ENCODE measurements around the gene CSF3R. TPM values are rescaled to one million over a fixed set of nuclear protein-coding genes. Genes with fewer than 3 reads are reported as not detected.

CSF3R gene
- total and polyA plus RNA-seq, 2 experiments from 2014 or later: 19.7 to 22.3 TPM

DNA sequence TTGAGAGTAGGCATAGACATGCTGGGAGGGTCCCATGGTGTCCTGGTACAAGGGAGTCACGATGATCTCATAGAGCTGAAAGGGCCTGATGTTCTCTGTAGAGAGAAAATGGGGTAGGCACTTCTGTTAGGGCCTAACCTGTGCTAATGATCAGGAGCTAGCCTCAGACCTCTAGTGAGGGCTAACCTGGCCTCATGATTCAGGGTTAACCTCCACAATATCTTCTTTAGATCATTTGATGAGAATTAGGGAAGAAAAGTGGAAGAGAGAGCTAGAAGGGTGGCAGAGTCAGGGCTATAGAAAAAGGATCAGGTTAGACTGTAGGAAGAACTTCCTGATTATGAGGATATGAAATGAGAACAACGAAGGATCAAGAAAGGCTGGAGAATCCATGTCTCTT lies 13.6 kb downstream of the CSF3R start:
- no peaks in the 10 kb centered on the region for H3K79me2 ChIP-seq
- no peak overlapping the region for H2AFZ ChIP-seq
- DNase-seq (ENCODE audit: low spot score): no peak
- no peak overlapping the region for H3K27ac ChIP-seq
- peaks cover 14% of the 10 kb centered on the region for H3K4me1 ChIP-seq (ENCODE audit: insufficient read depth)
- no peak overlapping the region for H3K4me3 ChIP-seq
- no peaks in the 10 kb centered on the region for H3K36me3 ChIP-seq (replicated peaks; ENCODE audit: insufficient read depth, low read depth)
- H3K4me2 ChIP-seq: no peak overlapping the region
- H3K27me3 ChIP-seq: no peaks in the 10 kb centered on the region
- no peaks in the 10 kb centered on the region for H3K9me3 ChIP-seq (ENCODE audit: low read depth)
- 72% methylated on average over 2 of the region's 2 CpGs for WGBS (ENCODE audit: low lambda C conversion rate, missing lambda C conversion rate)
- H4K20me1 ChIP-seq (ENCODE audit: insufficient read depth, poor library complexity, severe bottlenecking): no peaks in the 10 kb centered on the region
- no peaks in the 10 kb centered on the region for H3K9me2 ChIP-seq (replicated peaks; ENCODE audit: insufficient read depth)
- TF ChIP-seq EZH2phosphoT487 (IDR thresholded peaks at IDR 0.05; ENCODE audit: low read depth, severe bottlenecking, unreplicated experiment) (no peak), EZH2 (IDR thresholded peaks at IDR 0.05; ENCODE audit: borderline replicate concordance) (no peak)
- TF ChIP-seq, protein P1, sequence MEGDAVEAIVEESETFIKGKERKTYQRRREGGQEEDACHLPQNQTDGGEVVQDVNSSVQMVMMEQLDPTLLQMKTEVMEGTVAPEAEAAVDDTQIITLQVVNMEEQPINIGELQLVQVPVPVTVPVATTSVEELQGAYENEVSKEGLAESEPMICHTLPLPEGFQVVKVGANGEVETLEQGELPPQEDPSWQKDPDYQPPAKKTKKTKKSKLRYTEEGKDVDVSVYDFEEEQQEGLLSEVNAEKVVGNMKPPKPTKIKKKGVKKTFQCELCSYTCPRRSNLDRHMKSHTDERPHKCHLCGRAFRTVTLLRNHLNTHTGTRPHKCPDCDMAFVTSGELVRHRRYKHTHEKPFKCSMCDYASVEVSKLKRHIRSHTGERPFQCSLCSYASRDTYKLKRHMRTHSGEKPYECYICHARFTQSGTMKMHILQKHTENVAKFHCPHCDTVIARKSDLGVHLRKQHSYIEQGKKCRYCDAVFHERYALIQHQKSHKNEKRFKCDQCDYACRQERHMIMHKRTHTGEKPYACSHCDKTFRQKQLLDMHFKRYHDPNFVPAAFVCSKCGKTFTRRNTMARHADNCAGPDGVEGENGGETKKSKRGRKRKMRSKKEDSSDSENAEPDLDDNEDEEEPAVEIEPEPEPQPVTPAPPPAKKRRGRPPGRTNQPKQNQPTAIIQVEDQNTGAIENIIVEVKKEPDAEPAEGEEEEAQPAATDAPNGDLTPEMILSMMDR (IDR thresholded peaks at IDR 0.05; ENCODE audit: poor library complexity): no peak

DNA sequence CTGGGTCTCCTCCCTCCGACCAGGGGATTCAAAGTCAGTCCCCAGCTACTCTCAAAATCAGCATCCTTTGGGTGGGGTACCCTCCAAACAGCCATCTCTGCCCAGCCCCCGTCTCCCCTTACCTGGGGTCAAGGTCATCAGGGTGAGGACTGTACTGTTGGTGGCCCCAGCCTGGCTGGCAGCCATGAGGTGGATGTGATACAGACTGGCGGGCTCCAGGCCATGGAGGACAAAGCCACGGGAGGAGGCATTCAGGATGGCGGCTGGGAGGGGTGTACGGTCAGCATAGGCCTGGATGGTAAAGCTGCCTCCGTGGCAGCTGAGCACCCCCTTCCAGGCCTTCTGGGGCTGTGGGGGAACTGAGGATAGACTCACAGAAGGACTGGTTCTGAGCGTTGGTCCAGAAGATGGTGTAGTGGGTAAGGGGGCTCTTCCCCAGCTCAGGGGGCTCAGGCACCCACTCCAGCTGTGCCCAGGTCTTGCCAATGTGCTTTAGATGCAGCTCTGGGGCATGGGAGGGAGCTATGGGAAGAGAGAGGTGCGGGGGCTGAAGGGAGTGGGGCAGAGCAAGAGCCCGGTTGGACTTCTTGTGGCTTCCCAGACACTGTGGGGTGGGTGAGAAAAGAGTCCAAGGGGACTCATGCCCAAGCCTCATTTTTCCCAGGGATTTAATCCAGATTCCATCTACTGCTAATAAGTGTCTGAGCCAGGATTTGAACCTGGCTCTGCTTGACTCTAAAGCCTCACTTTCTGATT lies 14.8 kb downstream of the CSF3R start:
- no peak overlapping the region for H2AFZ ChIP-seq
- H3K27me3 ChIP-seq: no peaks in the 10 kb centered on the region
- peaks cover 12% of the 10 kb centered on the region for H3K79me2 ChIP-seq
- TF ChIP-seq, protein P1 (IDR thresholded peaks at IDR 0.05; ENCODE audit: poor library complexity): no peak
- TF ChIP-seq EZH2 (IDR thresholded peaks at IDR 0.05; ENCODE audit: borderline replicate concordance): no peak
- TF ChIP-seq EZH2phosphoT487 (IDR thresholded peaks at IDR 0.05; ENCODE audit: low read depth, severe bottlenecking, unreplicated experiment): no peak
- no peak overlapping the region for H3K27ac ChIP-seq
- 94% methylated on average over 10 of the region's 10 CpGs for WGBS (ENCODE audit: low lambda C conversion rate, missing lambda C conversion rate)
- no peaks in the 10 kb centered on the region for H3K9me3 ChIP-seq (ENCODE audit: low read depth)
- H3K4me1 ChIP-seq (ENCODE audit: insufficient read depth): peaks cover 16% of the 10 kb centered on the region
- no peaks in the 10 kb centered on the region for H3K36me3 ChIP-seq (replicated peaks; ENCODE audit: insufficient read depth, low read depth)
- no peak for DNase-seq (ENCODE audit: low spot score)
- H4K20me1 ChIP-seq (ENCODE audit: insufficient read depth, poor library complexity, severe bottlenecking): no peaks in the 10 kb centered on the region
- no peaks in the 10 kb centered on the region for H3K9me2 ChIP-seq (replicated peaks; ENCODE audit: insufficient read depth)
- H3K4me3 ChIP-seq: no peak overlapping the region
- no peak overlapping the region for H3K4me2 ChIP-seq

- peaks cover 20% of the 10 kb centered on the region for H3K79me2 ChIP-seq
- TF ChIP-seq, protein P1 (IDR thresholded peaks at IDR 0.05; ENCODE audit: poor library complexity): no peak
- TF ChIP-seq EZH2phosphoT487 (IDR thresholded peaks at IDR 0.05; ENCODE audit: low read depth, severe bottlenecking, unreplicated experiment) (no peak), EZH2 (IDR thresholded peaks at IDR 0.05; ENCODE audit: borderline replicate concordance) (no peak)
- H3K9me3 ChIP-seq (ENCODE audit: low read depth): no peaks in the 10 kb centered on the region
- no peak overlapping the region for H2AFZ ChIP-seq
- 95% methylated on average over 4 of the region's 4 CpGs for whole genome bisulfite sequencing (ENCODE audit: low lambda C conversion rate, missing lambda C conversion rate)
- no peak overlapping the region for H3K4me3 ChIP-seq
- no peak overlapping the region for H3K4me2 ChIP-seq
- no peaks in the 10 kb centered on the region for H4K20me1 ChIP-seq (ENCODE audit: insufficient read depth, poor library complexity, severe bottlenecking)
- H3K4me1 ChIP-seq (ENCODE audit: insufficient read depth): peaks cover 16% of the 10 kb centered on the region
- no peaks in the 10 kb centered on the region for H3K36me3 ChIP-seq (replicated peaks; ENCODE audit: insufficient read depth, low read depth)
- H3K27me3 ChIP-seq: no peaks in the 10 kb centered on the region
- DNase-seq (ENCODE audit: low spot score): no peak
- H3K27ac ChIP-seq: no peak overlapping the region
- no peaks in the 10 kb centered on the region for H3K9me2 ChIP-seq (replicated peaks; ENCODE audit: insufficient read depth)
Measured at GRCh38 chr1:36467027-36467410, 15.7 kb downstream of the CSF3R start.

Measured in hepatocyte (in vitro differentiated cells).